ENCODE data around the gene SORD.
"Not testable (repeated sequence)": the region's sequence is repeated elsewhere in the genome, so short reads cannot be mapped to it uniquely, and the experiment has no call there.

GRCh38 chr15:44986346-44987055 lies 36.5 kb upstream of the SORD start:
- not testable (repeated sequence) for TF ChIP-seq POLR2A, CTCF (IDR thresholded peaks at IDR 0.05)
